ENCODE data around the gene ANKZF1. TPM values are rescaled to one million over a fixed set of nuclear protein-coding genes. Genes with fewer than 3 reads are reported as not detected.
A peak's percentile ranks its signal among the peaks of the same experiment; 100 is the strongest.

Gene ANKZF1, protein sequence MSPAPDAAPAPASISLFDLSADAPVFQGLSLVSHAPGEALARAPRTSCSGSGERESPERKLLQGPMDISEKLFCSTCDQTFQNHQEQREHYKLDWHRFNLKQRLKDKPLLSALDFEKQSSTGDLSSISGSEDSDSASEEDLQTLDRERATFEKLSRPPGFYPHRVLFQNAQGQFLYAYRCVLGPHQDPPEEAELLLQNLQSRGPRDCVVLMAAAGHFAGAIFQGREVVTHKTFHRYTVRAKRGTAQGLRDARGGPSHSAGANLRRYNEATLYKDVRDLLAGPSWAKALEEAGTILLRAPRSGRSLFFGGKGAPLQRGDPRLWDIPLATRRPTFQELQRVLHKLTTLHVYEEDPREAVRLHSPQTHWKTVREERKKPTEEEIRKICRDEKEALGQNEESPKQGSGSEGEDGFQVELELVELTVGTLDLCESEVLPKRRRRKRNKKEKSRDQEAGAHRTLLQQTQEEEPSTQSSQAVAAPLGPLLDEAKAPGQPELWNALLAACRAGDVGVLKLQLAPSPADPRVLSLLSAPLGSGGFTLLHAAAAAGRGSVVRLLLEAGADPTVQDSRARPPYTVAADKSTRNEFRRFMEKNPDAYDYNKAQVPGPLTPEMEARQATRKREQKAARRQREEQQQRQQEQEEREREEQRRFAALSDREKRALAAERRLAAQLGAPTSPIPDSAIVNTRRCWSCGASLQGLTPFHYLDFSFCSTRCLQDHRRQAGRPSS
- 95.3 TPM for polyA plus RNA-seq (2012; ENCODE audit: missing spikeins)

DNA sequence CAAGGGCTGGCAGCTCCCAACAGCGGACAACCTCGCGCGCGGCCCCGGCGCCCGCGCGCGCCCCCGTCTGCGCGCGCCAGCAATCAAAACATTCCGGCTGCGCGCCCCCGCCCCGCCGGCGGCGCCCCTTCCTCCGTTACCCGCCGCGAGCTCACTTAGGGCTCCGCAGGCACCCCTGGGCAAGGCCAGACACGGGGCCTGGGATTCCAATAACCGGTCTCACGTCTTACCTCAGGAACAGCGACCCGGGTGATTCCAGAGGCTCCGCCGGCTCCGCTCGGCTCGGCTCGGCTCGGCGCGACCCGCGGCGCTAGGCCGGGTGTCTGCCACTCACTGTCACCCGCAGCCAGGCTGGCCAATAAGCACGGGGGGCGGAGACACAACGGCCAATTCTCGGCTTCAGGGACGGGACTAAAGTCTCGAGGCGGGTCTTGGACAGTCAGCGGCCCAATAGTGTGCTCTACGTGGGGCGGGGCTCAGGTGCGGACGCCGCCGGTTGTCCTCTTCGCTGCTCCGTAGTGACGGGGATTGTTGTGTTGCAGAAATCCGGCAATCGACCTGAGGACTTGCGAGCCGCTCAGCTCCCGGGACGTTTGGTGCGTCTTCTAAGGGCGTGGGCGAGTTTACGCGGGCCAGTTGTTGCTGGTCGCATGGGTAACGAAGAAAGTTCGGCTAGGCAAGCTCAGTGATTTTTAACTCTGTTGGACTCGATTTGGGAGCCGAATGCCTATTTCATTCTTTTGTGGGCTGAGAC, at the start of gene ANKZF1, which contains the start of gene ATG9A:
ANKZF1 (plus strand) TSS at position 502 of the 754 bp plus-strand sequence. CDS start 452 bp downstream, outside the sequence.
ATG9A (minus strand) TSS at position 332 of the 754 bp plus-strand sequence. CDS start 1,612 bp downstream, outside the sequence.
- FAIRE-seq (peak; percentile 99), DNase-seq (ENCODE audit: insufficient read length) (peak; percentile 99)
- TF ChIP-seq TAF1 (IDR thresholded peaks at IDR 0.05; ENCODE audit: borderline replicate concordance, low read depth, low read length) (peak; percentile 64; the same call in 1 of the 2 replicates), POLR2A (IDR thresholded peaks at IDR 0.05; ENCODE audit: low read depth, low read length) (peak; percentile 84), POLR2AphosphoS5 (IDR thresholded peaks at IDR 0.05; ENCODE audit: low read depth, low read length) (peak; percentile 68)

DNA sequence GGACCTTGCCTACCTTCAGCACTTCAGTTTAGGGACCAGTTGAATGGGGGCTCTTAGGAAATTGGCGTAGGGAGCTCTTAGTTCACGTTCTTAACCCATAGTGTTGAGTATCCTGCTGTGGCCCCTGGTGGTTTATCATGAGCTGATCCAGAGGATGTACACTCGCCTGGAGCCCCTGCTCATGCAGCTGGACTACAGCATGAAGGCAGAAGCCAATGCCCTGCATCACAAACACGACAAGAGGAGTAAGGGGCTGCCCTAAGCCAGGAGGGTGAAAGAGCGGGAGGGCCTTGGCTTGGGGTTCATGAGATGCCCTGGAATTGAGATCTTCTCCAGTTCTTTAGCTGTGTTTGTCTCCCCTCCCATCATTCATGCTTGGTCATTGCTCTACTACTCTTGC, 48.6 kb upstream of the ANKZF1 start:
- FAIRE-seq (no peak), DNase-seq (ENCODE audit: insufficient read length) (no peak)

DNA sequence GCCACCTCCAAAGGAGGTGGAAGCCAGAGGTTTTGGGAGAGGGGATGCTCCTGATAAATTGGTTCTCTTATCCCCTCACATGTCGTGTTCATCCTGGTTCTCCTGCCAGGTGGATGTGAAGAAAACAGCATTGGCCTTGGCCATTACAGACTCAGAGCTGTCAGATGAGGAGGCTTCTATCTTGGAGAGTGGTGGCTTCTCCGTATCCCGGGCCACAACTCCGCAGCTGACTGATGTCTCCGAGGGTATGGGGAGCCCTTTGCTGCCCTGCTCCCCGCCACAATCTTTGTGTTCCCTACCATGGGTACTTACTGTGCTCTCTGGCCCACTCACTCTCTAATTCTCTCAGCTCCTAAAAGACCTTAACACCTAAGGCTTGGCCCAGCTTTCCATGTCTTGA, 48.1 kb upstream of the ANKZF1 start:
- DNase-seq (ENCODE audit: insufficient read length) (no peak), FAIRE-seq (no peak)
- no peak for TF ChIP-seq POLR2A (IDR thresholded peaks at IDR 0.05; ENCODE audit: low read depth, low read length)
- no peak for TF ChIP-seq TAF1 (IDR thresholded peaks at IDR 0.05; ENCODE audit: borderline replicate concordance, low read depth, low read length)
- TF ChIP-seq POLR2AphosphoS5 (IDR thresholded peaks at IDR 0.05; ENCODE audit: low read depth, low read length), result no peak

More for the DNA sequence above, 48.6 kb upstream of the ANKZF1 start:
- TF ChIP-seq POLR2AphosphoS5 (IDR thresholded peaks at IDR 0.05; ENCODE audit: low read depth, low read length) (no peak), TAF1 (IDR thresholded peaks at IDR 0.05; ENCODE audit: borderline replicate concordance, low read depth, low read length) (no peak), POLR2A (IDR thresholded peaks at IDR 0.05; ENCODE audit: low read depth, low read length) (no peak)

DNA sequence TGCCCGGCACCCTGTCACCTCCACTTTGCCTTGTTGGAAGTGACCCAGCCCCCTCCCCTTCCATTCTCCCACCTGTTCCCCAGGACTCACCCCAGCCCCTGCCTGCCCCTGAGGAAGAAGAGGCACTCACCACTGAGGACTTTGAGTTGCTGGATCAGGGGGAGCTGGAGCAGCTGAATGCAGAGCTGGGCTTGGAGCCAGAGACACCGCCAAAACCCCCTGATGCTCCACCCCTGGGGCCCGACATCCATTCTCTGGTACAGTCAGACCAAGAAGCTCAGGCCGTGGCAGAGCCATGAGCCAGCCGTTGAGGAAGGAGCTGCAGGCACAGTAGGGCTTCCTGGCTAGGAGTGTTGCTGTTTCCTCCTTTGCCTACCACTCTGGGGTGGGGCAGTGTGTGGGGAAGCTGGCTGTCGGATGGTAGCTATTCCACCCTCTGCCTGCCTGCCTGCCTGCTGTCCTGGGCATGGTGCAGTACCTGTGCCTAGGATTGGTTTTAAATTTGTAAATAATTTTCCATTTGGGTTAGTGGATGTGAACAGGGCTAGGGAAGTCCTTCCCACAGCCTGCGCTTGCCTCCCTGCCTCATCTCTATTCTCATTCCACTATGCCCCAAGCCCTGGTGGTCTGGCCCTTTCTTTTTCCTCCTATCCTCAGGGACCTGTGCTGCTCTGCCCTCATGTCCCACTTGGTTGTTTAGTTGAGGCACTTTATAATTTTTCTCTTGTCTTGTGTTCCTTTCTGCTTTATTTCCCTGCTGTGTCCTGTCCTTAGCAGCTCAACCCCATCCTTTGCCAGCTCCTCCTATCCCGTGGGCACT, 47.1 kb upstream of the ANKZF1 start:
- FAIRE-seq (no peak), DNase-seq (ENCODE audit: insufficient read length) (no peak)

DNA sequence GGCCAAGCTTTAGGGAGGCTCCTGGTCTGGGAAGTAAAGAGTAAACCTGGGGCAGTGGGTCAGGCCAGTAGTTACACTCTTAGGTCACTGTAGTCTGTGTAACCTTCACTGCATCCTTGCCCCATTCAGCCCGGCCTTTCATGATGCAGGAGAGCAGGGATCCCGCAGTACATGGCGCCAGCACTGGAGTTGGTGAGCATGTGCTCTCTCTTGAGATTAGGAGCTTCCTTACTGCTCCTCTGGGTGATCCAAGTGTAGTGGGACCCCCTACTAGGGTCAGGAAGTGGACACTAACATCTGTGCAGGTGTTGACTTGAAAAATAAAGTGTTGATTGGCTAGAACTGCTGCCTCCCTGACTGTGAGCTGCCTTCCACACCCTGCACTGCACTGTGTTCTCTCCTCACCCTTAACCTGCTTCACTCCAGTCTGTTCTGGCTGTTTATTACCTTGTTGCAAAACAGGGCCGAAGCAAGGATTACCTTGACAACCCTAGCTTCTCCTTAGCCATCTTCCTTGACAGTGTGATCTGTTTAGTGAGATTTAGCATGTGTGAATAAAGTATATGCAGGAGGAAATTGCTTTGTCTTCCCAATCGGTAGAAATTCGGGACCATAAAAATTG, 46.3 kb upstream of the ANKZF1 start:
- TF ChIP-seq POLR2A (IDR thresholded peaks at IDR 0.05; ENCODE audit: low read depth, low read length) (no peak), TAF1 (IDR thresholded peaks at IDR 0.05; ENCODE audit: borderline replicate concordance, low read depth, low read length) (no peak), POLR2AphosphoS5 (IDR thresholded peaks at IDR 0.05; ENCODE audit: low read depth, low read length) (no peak)
- DNase-seq (ENCODE audit: insufficient read length), result no peak
- FAIRE-seq, result no peak

More for the DNA sequence above, 47.1 kb upstream of the ANKZF1 start:
- no peak for TF ChIP-seq TAF1 (IDR thresholded peaks at IDR 0.05; ENCODE audit: borderline replicate concordance, low read depth, low read length)

DNA sequence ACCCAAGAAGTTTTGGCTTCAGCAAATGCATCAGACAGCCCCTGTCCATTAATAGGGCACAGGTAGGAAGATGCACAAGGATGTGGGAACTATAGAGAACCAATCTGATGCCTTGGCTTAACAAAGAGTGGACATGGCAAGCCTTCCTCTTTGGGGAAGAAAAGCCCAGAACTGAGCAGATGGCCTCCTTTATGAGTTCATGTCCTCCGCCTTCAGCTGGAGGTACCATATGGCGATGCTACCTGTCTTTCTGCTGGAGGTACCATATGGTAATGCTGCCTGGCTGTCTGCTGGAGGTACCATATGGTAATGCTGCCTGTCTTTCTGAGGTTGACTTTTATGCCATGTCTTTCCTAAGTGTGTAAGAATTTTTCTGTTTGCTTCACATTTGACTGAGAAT, 45.5 kb upstream of the ANKZF1 start:
- no peak for DNase-seq (ENCODE audit: insufficient read length)
- no peak for FAIRE-seq
- TF ChIP-seq POLR2A (IDR thresholded peaks at IDR 0.05; ENCODE audit: low read depth, low read length) (no peak), TAF1 (IDR thresholded peaks at IDR 0.05; ENCODE audit: borderline replicate concordance, low read depth, low read length) (no peak), POLR2AphosphoS5 (IDR thresholded peaks at IDR 0.05; ENCODE audit: low read depth, low read length) (no peak)

DNA sequence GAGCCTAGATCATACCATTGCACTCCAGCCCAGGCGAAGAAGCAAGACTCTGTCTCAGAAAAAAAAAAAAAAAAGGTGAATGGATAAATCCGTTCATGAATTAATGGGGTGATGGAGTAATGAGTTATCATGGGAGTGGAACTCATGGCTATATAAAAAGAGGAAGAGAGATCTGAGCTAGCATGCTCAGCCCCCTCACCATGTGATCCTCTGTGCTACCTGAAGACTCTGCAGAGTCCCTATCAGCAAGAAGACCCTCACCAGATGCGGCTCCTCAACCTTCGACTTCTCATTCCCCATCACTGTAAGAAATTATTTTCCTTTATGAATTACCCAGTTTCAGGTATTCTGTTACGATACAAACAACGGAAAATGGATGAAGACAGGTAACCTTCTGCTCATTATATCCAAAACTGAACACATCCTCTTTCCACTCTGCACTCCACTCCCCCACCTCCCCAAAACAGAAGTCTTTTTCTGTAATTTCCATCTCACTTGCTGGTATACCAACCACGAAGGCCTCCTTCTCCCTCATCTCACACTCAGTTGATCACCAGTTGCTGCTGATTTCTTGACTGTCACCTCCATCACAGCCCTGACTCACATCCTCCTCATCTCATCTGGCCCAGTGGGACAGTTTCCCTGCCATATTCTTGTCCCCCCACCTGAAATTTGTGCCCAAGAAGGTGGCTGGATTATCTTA, 42.7 kb upstream of the ANKZF1 start:
- DNase-seq (ENCODE audit: insufficient read length) (no peak), FAIRE-seq (no peak)
- no peak for TF ChIP-seq POLR2AphosphoS5 (IDR thresholded peaks at IDR 0.05; ENCODE audit: low read depth, low read length)
- no peak for TF ChIP-seq TAF1 (IDR thresholded peaks at IDR 0.05; ENCODE audit: borderline replicate concordance, low read depth, low read length)
- TF ChIP-seq POLR2A (IDR thresholded peaks at IDR 0.05; ENCODE audit: low read depth, low read length), result no peak

DNA sequence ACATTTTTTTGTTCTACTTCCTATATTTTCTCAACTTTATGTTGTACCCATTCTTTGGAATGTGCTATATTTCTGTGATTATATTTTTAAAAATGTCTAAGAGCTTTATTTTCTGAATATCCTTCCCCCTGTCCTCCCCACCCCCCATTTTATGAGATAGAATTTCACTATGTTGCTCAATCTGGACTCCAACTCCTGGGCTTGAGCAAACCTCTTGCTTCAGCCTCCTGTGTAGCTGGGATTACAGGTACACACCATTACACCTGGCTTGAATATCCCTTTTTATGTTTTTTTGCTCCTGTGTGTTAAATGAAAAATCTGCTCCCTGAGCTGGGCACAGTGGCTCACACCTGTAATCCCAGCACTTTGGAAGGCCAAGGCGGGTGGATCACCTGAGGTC, 32.2 kb upstream of the ANKZF1 start:
- DNase-seq (ENCODE audit: insufficient read length), result no peak
- FAIRE-seq, result no peak
- TF ChIP-seq POLR2A (IDR thresholded peaks at IDR 0.05; ENCODE audit: low read depth, low read length) (no peak), TAF1 (IDR thresholded peaks at IDR 0.05; ENCODE audit: borderline replicate concordance, low read depth, low read length) (no peak), POLR2AphosphoS5 (IDR thresholded peaks at IDR 0.05; ENCODE audit: low read depth, low read length) (no peak)

DNA sequence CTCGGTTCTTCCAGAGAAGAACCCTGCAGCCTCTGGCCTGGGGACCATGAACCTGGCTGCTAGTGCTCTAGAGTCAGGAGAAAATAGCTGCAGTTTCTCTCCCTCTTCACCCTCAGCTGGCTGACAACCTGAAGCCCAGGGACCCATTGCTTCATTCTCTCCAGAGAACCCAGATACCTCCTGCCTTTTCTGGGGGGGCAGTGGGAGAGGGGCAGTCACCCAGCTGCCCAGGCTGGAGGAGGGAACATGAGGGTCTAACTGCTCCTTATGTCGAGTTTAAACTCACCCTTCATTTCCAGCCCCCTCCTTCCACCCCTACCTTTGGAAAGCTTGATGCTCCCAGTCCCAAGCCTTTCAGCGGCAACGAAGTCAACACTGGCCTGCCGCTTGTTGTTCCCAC, 30.6 kb upstream of the ANKZF1 start:
- DNase-seq (ENCODE audit: insufficient read length) (no peak), FAIRE-seq (no peak)
- no peak for TF ChIP-seq POLR2A (IDR thresholded peaks at IDR 0.05; ENCODE audit: low read depth, low read length)
- TF ChIP-seq POLR2AphosphoS5 (IDR thresholded peaks at IDR 0.05; ENCODE audit: low read depth, low read length), result no peak
- TF ChIP-seq TAF1 (IDR thresholded peaks at IDR 0.05; ENCODE audit: borderline replicate concordance, low read depth, low read length), result no peak

All from GM12892 (cell line).